ENCODE results near the gene HDGF.

DNA sequence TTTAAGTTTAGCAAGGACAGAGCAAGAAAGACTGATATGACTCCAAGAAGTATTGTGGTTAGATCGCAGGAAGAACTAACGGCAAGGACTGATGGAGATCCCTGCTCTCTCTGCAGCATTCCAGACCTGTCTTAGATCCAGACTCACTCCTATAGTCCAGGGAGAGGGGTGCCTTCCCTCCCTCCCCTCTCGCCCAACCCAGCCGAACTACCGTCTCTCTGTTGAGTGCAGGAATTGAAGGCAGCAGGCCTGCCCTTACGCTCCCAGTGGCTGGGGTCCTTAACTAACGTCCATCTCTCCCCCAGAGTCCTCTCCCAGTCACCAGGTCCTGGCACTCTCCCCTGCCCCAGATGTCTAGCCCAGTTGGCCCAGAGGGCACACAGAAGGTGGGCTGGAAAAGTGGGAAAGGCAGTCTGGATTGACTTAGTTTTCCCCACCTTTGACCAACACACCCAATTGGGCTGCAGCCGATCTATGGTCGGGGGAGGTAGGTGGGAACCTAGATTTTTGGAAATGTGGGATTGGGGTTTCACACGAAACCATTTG lies 47.2 kb downstream of the HDGF start:
- TF ChIP-seq, protein P1, sequence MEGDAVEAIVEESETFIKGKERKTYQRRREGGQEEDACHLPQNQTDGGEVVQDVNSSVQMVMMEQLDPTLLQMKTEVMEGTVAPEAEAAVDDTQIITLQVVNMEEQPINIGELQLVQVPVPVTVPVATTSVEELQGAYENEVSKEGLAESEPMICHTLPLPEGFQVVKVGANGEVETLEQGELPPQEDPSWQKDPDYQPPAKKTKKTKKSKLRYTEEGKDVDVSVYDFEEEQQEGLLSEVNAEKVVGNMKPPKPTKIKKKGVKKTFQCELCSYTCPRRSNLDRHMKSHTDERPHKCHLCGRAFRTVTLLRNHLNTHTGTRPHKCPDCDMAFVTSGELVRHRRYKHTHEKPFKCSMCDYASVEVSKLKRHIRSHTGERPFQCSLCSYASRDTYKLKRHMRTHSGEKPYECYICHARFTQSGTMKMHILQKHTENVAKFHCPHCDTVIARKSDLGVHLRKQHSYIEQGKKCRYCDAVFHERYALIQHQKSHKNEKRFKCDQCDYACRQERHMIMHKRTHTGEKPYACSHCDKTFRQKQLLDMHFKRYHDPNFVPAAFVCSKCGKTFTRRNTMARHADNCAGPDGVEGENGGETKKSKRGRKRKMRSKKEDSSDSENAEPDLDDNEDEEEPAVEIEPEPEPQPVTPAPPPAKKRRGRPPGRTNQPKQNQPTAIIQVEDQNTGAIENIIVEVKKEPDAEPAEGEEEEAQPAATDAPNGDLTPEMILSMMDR (IDR thresholded peaks at IDR 0.05), result no peak
- TF ChIP-seq POLR2A (IDR thresholded peaks at IDR 0.05), result no peak
- TF ChIP-seq EP300 (IDR thresholded peaks at IDR 0.05), result no peak
- TF ChIP-seq POLR2AphosphoS5 (IDR thresholded peaks at IDR 0.05), result no peak

Data from upper lobe of left lung (tissue), 4 donors.